ENCODE results near the gene COL23A1. TPM values are rescaled to one million over a fixed set of nuclear protein-coding genes. Genes with fewer than 3 reads are reported as not detected.

COL23A1 gene
- total RNA-seq, 1 experiment from 2014 or later = 0.18 TPM

- CTCF ChIA-PET = no interaction called here
- Histone ChIP-seq H3K9me3 (no peaks in the 10 kb centered on the region), H3K36me3 (ENCODE audit: control insufficient read depth, insufficient read depth, low read length) (no peaks in the 10 kb centered on the region), H3K27me3 (replicated peaks; ENCODE audit: control insufficient read depth, insufficient read depth, low read length) (no peaks in the 10 kb centered on the region), H3K4me3 (ENCODE audit: low read depth, low read length) (no peak overlapping the region), H3K4me1 (no peaks in the 10 kb centered on the region)
- no peaks in the 10 kb centered on the region for H3K36me3 Mint-ChIP-seq (ENCODE audit: insufficient read depth, unreplicated experiment)
- POLR2A ChIA-PET = no interaction called here
- no peak for DNase-seq
- no peaks in the 10 kb centered on the region for H3K4me1 Mint-ChIP-seq (ENCODE audit: low read depth, unreplicated experiment)
- BruUV-seq (replicated peaks) = no TSS peak
- intact Hi-C loops (cut with micrococcal nuclease; ENCODE audit: unreplicated experiment) = no loop called here
- H3K27me3 Mint-ChIP-seq (ENCODE audit: insufficient read depth, unreplicated experiment) = peaks cover 9% of the 10 kb centered on the region
- H3K27ac Mint-ChIP-seq (ENCODE audit: unreplicated experiment) = no peak overlapping the region
- no peak for TF ChIP-seq CTCF (IDR thresholded peaks at IDR 0.05; ENCODE audit: insufficient read depth in 1 of 2, low read depth in 1 of 2, low read length in 1 of 2, severe bottlenecking in 1 of 2, unreplicated experiment in 1 of 2)
- H3K4me3 Mint-ChIP-seq (ENCODE audit: unreplicated experiment) = no peak overlapping the region
- H3K9me3 Mint-ChIP-seq (ENCODE audit: unreplicated experiment) = no peaks in the 10 kb centered on the region
Observed at GRCh38 chr5:178554311-178554710, 35.9 kb downstream of the COL23A1 start.

GRCh38 chr5:178553517-178553916, 36.7 kb downstream of the COL23A1 start:
- no TSS peak for BruUV-seq (replicated peaks)
- no peaks in the 10 kb centered on the region for H3K36me3 ChIP-seq (ENCODE audit: control insufficient read depth, insufficient read depth, low read length)
- no peaks in the 10 kb centered on the region for H3K9me3 Mint-ChIP-seq (ENCODE audit: unreplicated experiment)
- no peak for TF ChIP-seq CTCF (IDR thresholded peaks at IDR 0.05; ENCODE audit: insufficient read depth in 1 of 2, low read depth in 1 of 2, low read length in 1 of 2, severe bottlenecking in 1 of 2, unreplicated experiment in 1 of 2)
- peaks cover 6% of the 10 kb centered on the region for H3K27me3 Mint-ChIP-seq (ENCODE audit: insufficient read depth, unreplicated experiment)
- no peak overlapping the region for H3K4me3 ChIP-seq (ENCODE audit: low read depth, low read length)
- no peaks in the 10 kb centered on the region for H3K4me1 ChIP-seq
- H3K27me3 ChIP-seq (replicated peaks; ENCODE audit: control insufficient read depth, insufficient read depth, low read length) = no peaks in the 10 kb centered on the region
- H3K4me1 Mint-ChIP-seq (ENCODE audit: low read depth, unreplicated experiment) = no peaks in the 10 kb centered on the region
- no peak for DNase-seq
- POLR2A ChIA-PET = no interaction called here
- CTCF ChIA-PET = no interaction called here
- no peak overlapping the region for H3K4me3 Mint-ChIP-seq (ENCODE audit: unreplicated experiment)
- intact Hi-C loops (cut with micrococcal nuclease; ENCODE audit: unreplicated experiment) = no loop called here
- H3K9me3 ChIP-seq = no peaks in the 10 kb centered on the region
- H3K27ac Mint-ChIP-seq (ENCODE audit: unreplicated experiment) = no peak overlapping the region
- H3K36me3 Mint-ChIP-seq (ENCODE audit: insufficient read depth, unreplicated experiment) = no peaks in the 10 kb centered on the region

GRCh38 chr5:178551468-178551867, 38.7 kb downstream of the COL23A1 start:
- Histone ChIP-seq H3K36me3 (ENCODE audit: control insufficient read depth, insufficient read depth, low read length) (no peaks in the 10 kb centered on the region), H3K4me1 (no peaks in the 10 kb centered on the region), H3K9me3 (no peaks in the 10 kb centered on the region), H3K4me3 (ENCODE audit: low read depth, low read length) (no peak overlapping the region), H3K27me3 (replicated peaks; ENCODE audit: control insufficient read depth, insufficient read depth, low read length) (no peaks in the 10 kb centered on the region)
- Mint-ChIP-seq H3K4me3 (ENCODE audit: unreplicated experiment) (no peak overlapping the region), H3K27me3 (ENCODE audit: insufficient read depth, unreplicated experiment) (peaks cover 11% of the 10 kb centered on the region), H3K36me3 (ENCODE audit: insufficient read depth, unreplicated experiment) (no peaks in the 10 kb centered on the region), H3K4me1 (ENCODE audit: low read depth, unreplicated experiment) (no peaks in the 10 kb centered on the region), H3K27ac (ENCODE audit: unreplicated experiment) (no peak overlapping the region), H3K9me3 (ENCODE audit: unreplicated experiment) (no peaks in the 10 kb centered on the region)
- TF ChIP-seq CTCF (IDR thresholded peaks at IDR 0.05; ENCODE audit: insufficient read depth in 1 of 2, low read depth in 1 of 2, low read length in 1 of 2, severe bottlenecking in 1 of 2, unreplicated experiment in 1 of 2) = no peak
- no TSS peak for BruUV-seq (replicated peaks)
- no peak for DNase-seq
- CTCF ChIA-PET = interaction anchor here (0.6 to 1.1 kb wide), 2 partner anchors 90 to 272 kb away, joined by 3 to 4 read pairs; no protein-coding TSS in a partner anchor
- intact Hi-C loops (cut with micrococcal nuclease; ENCODE audit: unreplicated experiment) = loop anchor here (1.0 kb wide), 2 partner anchors 90 to 271 kb away; no protein-coding TSS in a partner anchor
- POLR2A ChIA-PET = no interaction called here

Measured in Caco-2 (cell line).